ENCODE results near the gene EME1. TPM values are rescaled to one million over a fixed set of nuclear protein-coding genes. Genes with fewer than 3 reads are reported as not detected.

The EME1 gene
- total and polyA plus RNA-seq, 2 of the 13 experiments (the other 11 are each of a cell fraction or from before 2014, with no cell fraction given) = 20.7 to 24.6 TPM

- TF ChIP-seq HMGXB3 (CRISPR knock-in tag; IDR thresholded peaks at IDR 0.05; ENCODE audit: borderline replicate concordance) = no peak
- TF ChIP-seq FOXO4 (CRISPR knock-in tag; conservative IDR thresholded peaks at IDR 0.05) = no peak
- no peak for TF ChIP-seq DPF2 (CRISPR knock-in tag; IDR thresholded peaks at IDR 0.05; ENCODE audit: borderline replicate concordance, low read depth)
- TF ChIP-seq ZNF407 (CRISPR knock-in tag; IDR thresholded peaks at IDR 0.05; ENCODE audit: not compliant biosample characterization) = no peak
- TF ChIP-seq NFIC (IDR thresholded peaks at IDR 0.05; ENCODE audit: low read length) = no peak
- peak; percentile 24; the same call in 1 of the 2 replicates for TF ChIP-seq GABPB1 (CRISPR knock-in tag; IDR thresholded peaks at IDR 0.05)
- TF ChIP-seq ZNF652 (CRISPR knock-in tag; IDR thresholded peaks at IDR 0.05; ENCODE audit: borderline replicate concordance, low read depth) = no peak
- TF ChIP-seq TAF15 (IDR thresholded peaks at IDR 0.05; ENCODE audit: low read depth, low read length, poor library complexity, severe bottlenecking) = no peak
- TF ChIP-seq SALL2 (CRISPR knock-in tag; IDR thresholded peaks at IDR 0.05) = no peak
- no peak for TF ChIP-seq ZFP37 (CRISPR knock-in tag; IDR thresholded peaks at IDR 0.05; ENCODE audit: borderline replicate concordance)
- no peak for TF ChIP-seq ZBTB44 (CRISPR knock-in tag; IDR thresholded peaks at IDR 0.05)
Observed at GRCh38 chr17:50426814-50427787, 54.1 kb downstream of the EME1 start (continued).
